Endothelial cell of umbilical vein (primary cell): ENCODE results near the gene SMAD9. TPM values are rescaled to one million over a fixed set of nuclear protein-coding genes. Genes with fewer than 3 reads are reported as not detected.

ENCODE experiments used
- BruUV-seq: library from RNA; stranded (reverse); fragments of 400-500 nt; replicated peaks from 2 replicates; lab custom pipeline; 2021; lab: Mats Ljungman, UMichigan
- CTCF ChIA-PET: fragments of 300-600, 350-600 bp; sonication (Branson Sonifier 250); formaldehyde crosslinking; loops from one replicate; lab custom pipeline; 2021; ENCODE audit warnings: antibody characterized with exemption, inconsistent platforms; lab: Charles Lee
- POLR2A ChIA-PET: fragments of 300-600, 350-600 bp; sonication (Branson Sonifier 250); formaldehyde crosslinking; loops from one replicate; lab custom pipeline; 2021; ENCODE audit warnings: antibody characterized with exemption, inconsistent platforms; lab: Charles Lee
- DNase-seq: peaks from one replicate; pipeline ENCODE4 v3.0.0-alpha.2; 2011; ENCODE audit warnings: low read depth, low spot score
- FAIRE-seq: peaks from 2 replicates; lab custom pipeline; 2011; peaks lifted over from hg19 to GRCh38; lab: Jason Lieb, UNC
- H2AFZ ChIP-seq: 2 replicates; pipeline ENCODE4 v1.6.0; 2012; ENCODE audit warnings: low read depth, low read length, control low read depth, inconsistent platforms
- H3K27ac ChIP-seq: 2 replicates; pipeline ENCODE4 v1.5.1; 2011; ENCODE audit warnings: low read depth, mild to moderate bottlenecking, control low read depth, low read length, moderate library complexity; ENCODE audit not compliant: insufficient read depth
- H3K27me3 ChIP-seq, 2 experiments: 2 replicates each; pipeline versions ENCODE4 v1.6.0 to v1.6.1; 2011; ENCODE audit warnings: low read length in 2 of 2, mixed read lengths in 1 of 2; ENCODE audit not compliant: control insufficient read depth in 2 of 2, insufficient read depth in 2 of 2
- H3K36me3 ChIP-seq, 2 experiments: 2 replicates in 1 of 2; 3 replicates in 1 of 2; pipeline ENCODE4 v1.5.1; 2011; ENCODE audit warnings: low read length in 2 of 2, mild to moderate bottlenecking in 1 of 2, moderate library complexity in 1 of 2; ENCODE audit not compliant: control insufficient read depth in 2 of 2, insufficient read depth in 2 of 2; ENCODE audit errors: extremely low read depth in 1 of 2
- H3K4me1 ChIP-seq: 3 replicates; pipeline ENCODE4 v1.5.1; 2011; ENCODE audit warnings: mild to moderate bottlenecking, low read length; ENCODE audit not compliant: control insufficient read depth, insufficient read depth; ENCODE audit errors: extremely low read depth
- H3K4me2 ChIP-seq: 2 replicates; pipeline ENCODE4 v1.6.1; 2011; ENCODE audit warnings: low read length, control low read depth, mixed read lengths; ENCODE audit not compliant: insufficient read depth
- H3K4me3 ChIP-seq, 3 experiments: fragments of 200-600 bp in 1 of 3; sonication (generic), shearing (Covaris generic) in 1 of 3; replicated peaks in 1 of 3; 2 replicates each; pipeline ENCODE4 v1.5.1; 2011 to 2016; ENCODE audit warnings: control low read depth in 3 of 3, low read length in 3 of 3, mild to moderate bottlenecking in 2 of 3, inconsistent platforms in 1 of 3, low read depth in 1 of 3, moderate library complexity in 1 of 3; ENCODE audit not compliant: insufficient read depth in 1 of 3
- H3K79me2 ChIP-seq: 2 replicates; pipeline ENCODE4 v1.6.0; 2012; ENCODE audit warnings: low read length, inconsistent platforms; ENCODE audit not compliant: control insufficient read depth, insufficient read depth
- H3K9ac ChIP-seq: replicated peaks from 2 replicates; pipeline ENCODE3; 2011; ENCODE audit warnings: low read length, control low read depth; ENCODE audit not compliant: insufficient read depth; ENCODE audit errors: extremely low read depth
- H3K9me1 ChIP-seq: replicated peaks from 3 replicates; pipeline ENCODE4 v1.6.0; 2011; ENCODE audit warnings: mild to moderate bottlenecking, low read length; ENCODE audit not compliant: control insufficient read depth, insufficient read depth; ENCODE audit errors: extremely low read depth
- H3K9me3 ChIP-seq: replicated peaks from 2 replicates; pipeline ENCODE4 v1.5.1; 2012; ENCODE audit warnings: low read length, inconsistent platforms; ENCODE audit not compliant: control insufficient read depth, insufficient read depth
- H4K20me1 ChIP-seq: replicated peaks from 2 replicates; pipeline ENCODE3; 2011; ENCODE audit warnings: mild to moderate bottlenecking, low read length; ENCODE audit not compliant: control insufficient read depth, insufficient read depth; ENCODE audit errors: extremely low read depth
- CTCF ChIP-seq, 2 donors: IDR thresholded peaks; 1 replicate in 1 of 2; 2 replicates in 1 of 2; pipeline ENCODE4 v1.5.1; 2011; ENCODE audit warnings: low read length in 2 of 2, mild to moderate bottlenecking in 2 of 2, moderate library complexity in 2 of 2, control low read depth in 1 of 2, inconsistent platforms in 1 of 2, low read depth in 1 of 2; ENCODE audit not compliant: insufficient read depth in 1 of 2; ENCODE audit errors: extremely low read depth in 1 of 2
- FOS ChIP-seq: IDR thresholded peaks from 2 replicates; pipeline ENCODE4 v1.6.1; 2011; ENCODE audit warnings: mild to moderate bottlenecking, low read length, moderate library complexity, borderline replicate concordance; ENCODE audit not compliant: insufficient read depth
- JUN ChIP-seq: IDR thresholded peaks from 2 replicates; pipeline ENCODE4 v1.6.1; 2011; ENCODE audit warnings: borderline replicate concordance, low read depth; ENCODE audit not compliant: insufficient read length, insufficient read depth
- MYC ChIP-seq: IDR thresholded peaks from one replicate; pipeline ENCODE4 v1.6.1; 2011; ENCODE audit warnings: mild to moderate bottlenecking, low read depth, low read length
- dilution Hi-C: fragments of 300-500 bp; cut with MboI; formaldehyde crosslinking; loops from one replicate; pipeline ENCODE4 v1.15.0; 2019; ENCODE audit warnings: low sequenced_read_pairs; ENCODE audit not compliant: extremely low pct_ligation_motif_present
- intact Hi-C: fragments of 100-400 bp; cut with micrococcal nuclease; formaldehyde crosslinking; loops from one replicate; pipeline ENCODE4 v1.10.0; 2022
- polyA plus RNA-seq, 4 experiments: library from polyadenylated mRNA; depleted of rRNA in 3 of 4; stranded (reverse) in 3 of 4; unstranded in 1 of 4; fragments of >200 nt; gene quantifications; 2 replicates each; pipeline versions ENCODE4 v1.2.1 to v1.2.3, GENCODE V29; 2011 to 2012; ENCODE audit warnings: missing spikeins in 1 of 4
- total RNA-seq: library from RNA; stranded (reverse); gene quantifications from 2 replicates; pipeline ENCODE4 v1.2.3, GENCODE V29; 2021

SMAD9 gene
- total and polyA plus RNA-seq, 2 donors (not counting 3 experiments of a cell fraction or from before 2014, with no cell fraction given) = 2.2 to 4.2 TPM

GRCh38 chr13:36822785-36823184 is 97.3 kb downstream of the SMAD9 start:
- H3K4me1 ChIP-seq = peaks cover 31% of the 10 kb centered on the region
- dilution Hi-C loops = no loop called here

GRCh38 chr13:36820222-36820621 is 99.8 kb downstream of the SMAD9 start:
- H3K36me3 ChIP-seq = no peaks in the 10 kb centered on the region
- no peaks in the 10 kb centered on the region for H4K20me1 ChIP-seq
- H3K4me3 ChIP-seq = peak overlapping the region; percentile 62 to 93 (median 83)
- DNase-seq (no peak), FAIRE-seq (no peak)
- peak overlapping the region; percentile 69 for H3K9ac ChIP-seq
- ChIA-PET CTCF (interaction anchor here (0.8 kb wide), 1 partner anchor 161 kb away, joined by 3 read pairs; no protein-coding TSS in a partner anchor), POLR2A (no interaction called here)
- H3K4me2 ChIP-seq = peak overlapping the region; percentile 94
- peaks cover 44% of the 10 kb centered on the region for H3K79me2 ChIP-seq
- H2AFZ ChIP-seq = peak overlapping the region; percentile 97
- H3K9me1 ChIP-seq = no peaks in the 10 kb centered on the region
- peaks cover 31% of the 10 kb centered on the region for H3K4me1 ChIP-seq
- dilution Hi-C loops = no loop called here
- H3K9me3 ChIP-seq = no peaks in the 10 kb centered on the region
- intact Hi-C loops = loop anchor here (2.0 to 5.0 kb wide), 2 partner anchors 288 to 473 kb away; partner anchors contain the start of gene SPART
- H3K27me3 ChIP-seq = no peaks in the 10 kb centered on the region
- no peak for TF ChIP-seq CTCF (IDR thresholded peaks at IDR 0.05; ENCODE audit: extremely low read depth in 1 of 2, insufficient read depth in 1 of 2, low read depth in 1 of 2, low read length in 2 of 2)
- H3K27ac ChIP-seq = no peak overlapping the region
- BruUV-seq = no TSS peak

More at GRCh38 chr13:36822785-36823184, 97.3 kb downstream of the SMAD9 start:
- POLR2A ChIA-PET = no interaction called here
- no peak for TF ChIP-seq MYC
- TF ChIP-seq JUN = no peak
- TF ChIP-seq FOS = peak; percentile 26
- peak overlapping the region; percentile 8 for H3K27ac ChIP-seq
- H3K36me3 ChIP-seq = peaks cover 0 to 7% of the 10 kb centered on the region in 2 experiments
- BruUV-seq = no TSS peak
- H3K27me3 ChIP-seq = no peaks in the 10 kb centered on the region
- H3K4me3 ChIP-seq = peak overlapping the region in 1 of 3 experiments; percentile 42
- H3K9ac ChIP-seq = no peak overlapping the region
- H3K9me3 ChIP-seq = no peaks in the 10 kb centered on the region
- peaks cover 44% of the 10 kb centered on the region for H3K79me2 ChIP-seq
- peak overlapping the region; percentile 38 for H2AFZ ChIP-seq
- CTCF ChIA-PET = interaction anchor here (0.8 to 1.5 kb wide), 10 partner anchors 8 to 540 kb away, joined by 3 to 7 read pairs (median 4); no protein-coding TSS in a partner anchor
- H4K20me1 ChIP-seq = no peaks in the 10 kb centered on the region
- DNase-seq (peak; percentile 64), FAIRE-seq (peak; percentile 83)
- H3K9me1 ChIP-seq = no peaks in the 10 kb centered on the region
- peak overlapping the region; percentile 89 for H3K4me2 ChIP-seq
- intact Hi-C loops = loop anchor here (5.0 kb wide), 1 partner anchor 290 kb away; no protein-coding TSS in a partner anchor
